AG04449 (cell line): ENCODE data around the gene CKAP2L.

Experiments used
- CTCF ChIA-PET: fragments of 350-600 bp; formaldehyde crosslinking; extraction: SDS; loops from one replicate; lab custom pipeline; 2021; ENCODE audit warnings: antibody characterized with exemption; lab: Yijun Ruan, JAX
- POLR2A ChIA-PET: fragments of 400-600, 350-600 bp; formaldehyde crosslinking; extraction: SDS; loops from one replicate; lab custom pipeline; 2020; ENCODE audit warnings: antibody characterized with exemption, inconsistent platforms; lab: Yijun Ruan, JAX
- DNase-seq: peaks from one replicate; pipeline ENCODE4 v3.0.0-alpha.2; 2010; ENCODE audit warnings: low read depth, low spot score
- H3K4me3 ChIP-seq: 2 replicates; pipeline ENCODE4 v1.5.1; 2011; ENCODE audit warnings: low read depth, mild to moderate bottlenecking, control low read depth, low read length
- CTCF ChIP-seq: IDR thresholded peaks from one replicate; pipeline ENCODE4 v1.5.1; 2011; ENCODE audit warnings: mild to moderate bottlenecking, moderate library complexity, low read length, control low read depth, inconsistent platforms; ENCODE audit not compliant: insufficient read depth; ENCODE audit errors: missing control alignments

The CKAP2L gene

DNA sequence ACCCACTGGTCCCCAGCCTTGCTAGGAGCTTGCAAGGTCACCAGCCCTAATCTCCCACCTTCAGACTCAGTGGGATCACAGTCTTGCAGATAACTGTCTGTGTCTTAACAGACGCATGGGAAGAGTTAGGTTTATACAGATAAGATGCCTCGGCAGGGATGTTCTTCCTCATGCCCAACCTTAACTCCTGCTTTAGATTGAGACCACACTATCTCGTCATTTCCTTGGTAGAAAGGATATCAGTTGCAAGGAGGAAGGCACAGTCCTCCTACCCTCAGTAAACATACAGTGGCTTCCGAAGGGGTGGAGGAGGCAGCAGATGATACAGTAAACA is 36.4 kb downstream of the CKAP2L start:
- no peak for TF ChIP-seq CTCF
- CTCF ChIA-PET = interaction anchor here (0.6 to 14.5 kb wide), 21 partner anchors 9 to 214 kb away, joined by 3 to 410 read pairs (median 17); partner anchors contain the start of gene CHCHD5
- DNase-seq = no peak
- POLR2A ChIA-PET = no interaction called here
- H3K4me3 ChIP-seq = no peak overlapping the region

DNA sequence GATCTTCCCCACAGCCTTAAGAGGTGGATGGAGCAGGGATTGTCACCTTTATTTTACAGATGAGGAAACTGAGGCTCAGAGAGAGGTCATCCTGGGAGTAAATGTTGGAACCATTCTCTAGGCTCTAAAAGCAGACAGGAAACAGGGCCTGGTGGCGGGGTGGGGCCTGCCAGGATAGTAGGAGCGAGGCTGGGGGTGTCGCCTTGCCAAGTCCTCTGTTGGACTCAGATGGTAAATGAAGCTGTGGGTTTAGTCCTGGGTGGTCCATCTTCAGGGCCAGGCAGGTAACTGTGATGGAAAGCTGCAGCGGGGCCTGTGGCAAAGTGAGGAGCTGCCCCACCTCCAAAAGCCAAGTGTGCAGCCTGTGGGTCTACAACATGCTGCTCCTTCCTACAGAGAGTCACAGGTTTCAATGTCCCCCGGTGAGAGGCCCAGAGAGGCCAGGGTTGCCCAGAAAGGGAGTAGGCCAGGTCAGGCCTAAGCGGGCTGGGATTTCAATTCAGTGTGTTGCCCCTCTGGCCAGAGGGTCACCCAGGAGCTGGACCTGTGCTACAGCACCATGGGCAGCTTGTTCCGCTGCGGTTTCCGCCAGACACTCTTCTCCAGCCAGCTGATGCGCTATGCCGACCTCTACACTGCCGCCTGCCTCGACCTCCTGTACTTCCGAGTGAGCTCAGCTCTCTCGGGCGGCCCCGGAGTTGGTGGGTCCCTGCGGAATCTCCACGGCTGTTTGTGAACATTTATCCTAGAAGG is 37.0 kb downstream of the CKAP2L start:
- ChIA-PET CTCF (interaction anchor here (0.6 to 14.5 kb wide), 35 partner anchors 9 to 233 kb away, joined by 3 to 410 read pairs (median 7); partner anchors contain the start of gene CHCHD5), POLR2A (interaction anchor here (1.0 to 3.5 kb wide), 2 partner anchors 101 to 143 kb away, joined by 3 to 14 read pairs; partner anchors contain the start of gene CHCHD5)
- no peak for TF ChIP-seq CTCF
- H3K4me3 ChIP-seq = no peak overlapping the region
- DNase-seq = no peak

GRCh38 chr2:112726487-112727190 is 37.8 kb downstream of the CKAP2L start:
- peak; percentile 98 for TF ChIP-seq CTCF
- DNase-seq = peak; percentile 55
- POLR2A ChIA-PET = interaction anchor here (1.0 to 3.5 kb wide), 2 partner anchors 100 to 142 kb away, joined by 3 to 14 read pairs; partner anchors contain the start of gene CHCHD5
- CTCF ChIA-PET = interaction anchor here (0.7 to 14.5 kb wide), 37 partner anchors 8 to 246 kb away, joined by 3 to 410 read pairs (median 7); partner anchors contain the start of gene CHCHD5
- H3K4me3 ChIP-seq = no peak overlapping the region

GRCh38 chr2:112725545-112726457 is 38.6 kb downstream of the CKAP2L start:
- POLR2A ChIA-PET = interaction anchor here (3.5 kb wide), 1 partner anchor 99 kb away, joined by 14 read pairs; no protein-coding TSS in a partner anchor
- TF ChIP-seq CTCF = no peak
- DNase-seq = no peak
- CTCF ChIA-PET = interaction anchor here (0.6 to 14.5 kb wide), 33 partner anchors 8 to 604 kb away, joined by 3 to 410 read pairs (median 8); partner anchors contain the start of gene CHCHD5
- H3K4me3 ChIP-seq = no peak overlapping the region

DNA sequence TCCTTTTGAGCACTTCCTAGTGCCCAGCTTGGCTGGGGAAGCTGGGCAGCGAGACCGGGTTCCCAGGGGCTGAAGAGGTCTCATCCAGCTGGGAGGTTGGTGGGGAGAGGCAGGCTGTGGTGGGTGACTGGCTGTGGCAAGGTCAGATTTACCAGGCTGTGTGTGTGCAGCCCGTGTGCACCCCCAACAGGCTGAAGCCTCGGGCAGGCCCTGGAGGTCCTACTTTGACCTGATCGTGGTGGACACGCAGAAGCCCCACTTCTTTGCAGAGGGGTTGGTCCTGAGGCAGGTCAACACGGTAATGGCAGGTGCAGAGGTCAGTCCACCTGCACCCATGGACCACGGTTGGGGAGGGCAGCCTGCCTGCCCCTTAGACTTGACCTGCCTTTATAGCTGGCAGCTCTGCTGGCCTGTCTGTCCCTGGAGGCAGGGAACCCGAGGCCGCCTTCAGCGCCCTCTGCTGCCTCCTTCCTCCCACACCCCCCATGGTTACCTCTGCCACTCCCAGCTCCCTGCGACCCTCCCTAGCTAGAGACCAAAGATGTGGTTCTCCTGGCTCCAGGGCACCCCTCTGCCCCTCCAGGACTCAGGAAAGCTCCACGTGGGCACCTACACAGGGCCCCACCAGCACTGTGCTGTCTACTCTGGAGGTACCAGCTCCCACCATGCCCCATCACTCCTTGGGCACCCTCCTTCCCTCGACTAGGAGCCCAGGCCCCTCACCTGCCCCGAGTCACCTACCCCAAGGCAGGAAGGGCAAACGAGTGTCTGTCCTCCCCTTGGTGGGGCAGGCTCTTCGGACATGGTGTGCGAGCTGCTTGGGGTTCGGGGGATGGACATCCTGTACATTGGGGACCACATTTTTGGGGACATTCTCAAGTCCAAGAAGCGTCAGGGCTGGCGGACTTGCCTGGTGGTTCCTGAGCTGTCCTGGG is 39.6 kb downstream of the CKAP2L start:
- ChIA-PET CTCF (interaction anchor here (0.6 to 14.5 kb wide), 21 partner anchors 7 to 603 kb away, joined by 3 to 410 read pairs (median 14); partner anchors contain the start of gene CHCHD5), POLR2A (interaction anchor here (3.5 kb wide), 1 partner anchor 98 kb away, joined by 14 read pairs; no protein-coding TSS in a partner anchor)
- no peak for DNase-seq
- TF ChIP-seq CTCF = peak; percentile 28
- H3K4me3 ChIP-seq = no peak overlapping the region
